Activated CD8-positive, alpha-beta memory T cell treated with anti-CD3 and anti-CD28 coated beads, Interleukin-2, amount 50 U/mL, for 1 hour (primary cell): Measurements from ENCODE around the gene LACTBL1.
A peak's percentile ranks its signal among the peaks of the same experiment; 100 is the strongest.
"Not testable (repeated sequence)": the region's sequence is repeated elsewhere in the genome, so short reads cannot be mapped to it uniquely, and the experiment has no call there.

Experiments
- DNase-seq: peaks from one replicate; pipeline ENCODE4 v3.0.0-alpha.2; 2020; ENCODE audit errors: extremely low read depth

Gene LACTBL1

GRCh38 chr1:22972760-22973159 lies at the start of gene LACTBL1:
Gene LACTBL1, minus strand, starts transcription at chr1:22972866. Its CDS starts 550 bp downstream, at chr1:22972316.
- no peak for DNase-seq

GRCh38 chr1:23021834-23022233 lies 49.2 kb upstream of the LACTBL1 start:
- DNase-seq = no peak

GRCh38 chr1:23020706-23021405 lies 48.2 kb upstream of the LACTBL1 start:
- no peak for DNase-seq

DNA sequence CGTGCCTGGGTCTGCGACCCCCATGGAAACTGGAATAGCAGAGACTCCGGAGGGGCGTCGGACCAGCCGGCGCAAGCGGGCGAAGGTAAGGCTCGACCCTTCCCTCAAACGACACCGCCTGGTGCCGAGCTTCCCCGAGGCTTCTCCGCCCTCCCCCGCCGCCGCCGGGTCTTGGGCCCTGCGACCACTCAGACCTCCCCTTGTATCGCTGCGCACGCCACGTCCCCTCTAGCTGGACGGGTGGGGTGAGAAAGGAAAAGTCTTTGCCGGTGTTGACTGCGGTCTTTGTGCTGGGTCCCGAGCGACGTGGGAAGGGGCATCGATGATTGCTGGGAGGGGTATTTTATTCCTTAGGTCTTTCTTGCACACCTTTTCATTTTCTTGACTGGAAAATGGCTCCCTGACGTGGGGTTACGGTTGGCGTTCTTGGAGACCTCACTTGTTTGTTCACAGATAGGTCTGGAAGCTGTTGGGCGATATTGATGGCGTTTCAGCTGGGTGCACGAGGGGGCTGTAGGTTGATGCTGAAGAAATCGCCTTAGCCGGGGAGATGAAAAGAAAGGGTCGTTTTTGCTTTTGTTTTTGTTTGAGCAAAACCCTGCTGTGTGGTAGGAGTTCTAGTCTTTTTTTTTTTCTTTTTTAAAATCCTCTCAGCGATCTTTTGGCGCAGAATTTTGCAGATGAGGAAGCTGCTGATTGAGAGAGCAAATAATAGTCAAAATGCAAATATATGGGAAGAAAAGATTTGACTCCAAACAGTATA lies 47.4 kb upstream of the LACTBL1 start:
- no peak for DNase-seq

DNA sequence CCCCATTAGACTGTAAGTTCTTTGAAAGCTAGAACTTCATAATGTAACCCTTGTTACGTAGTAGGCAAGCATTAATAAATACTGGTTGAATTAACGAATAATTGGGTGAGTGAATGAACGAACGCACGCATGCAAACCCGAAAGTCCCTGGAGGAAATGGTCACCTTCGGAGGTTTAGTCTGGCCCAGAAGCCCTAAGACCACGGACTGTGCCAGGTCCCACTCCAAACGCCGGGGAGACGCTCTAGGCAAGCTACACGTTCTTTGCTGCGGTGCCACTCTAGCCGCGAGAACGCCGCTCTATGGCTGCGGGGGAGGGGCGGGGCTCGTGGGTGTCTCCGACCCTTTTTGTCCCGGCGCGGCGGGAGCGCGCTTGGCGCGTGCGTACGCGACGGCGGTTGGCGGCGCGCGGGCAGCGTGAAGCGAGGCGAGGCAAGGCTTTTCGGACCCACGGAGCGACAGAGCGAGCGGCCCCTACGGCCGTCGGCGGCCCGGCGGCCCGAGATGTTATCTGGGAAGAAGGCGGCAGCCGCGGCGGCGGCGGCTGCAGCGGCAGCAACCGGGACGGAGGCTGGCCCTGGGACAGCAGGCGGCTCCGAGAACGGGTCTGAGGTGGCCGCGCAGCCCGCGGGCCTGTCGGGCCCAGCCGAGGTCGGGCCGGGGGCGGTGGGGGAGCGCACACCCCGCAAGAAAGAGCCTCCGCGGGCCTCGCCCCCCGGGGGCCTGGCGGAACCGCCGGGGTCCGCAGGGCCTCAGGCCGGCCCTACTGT lies 46.6 kb upstream of the LACTBL1 start, which contains the start of gene KDM1A:
KDM1A (plus strand) TSS at position 375 of the 769 bp plus-strand sequence; CDS start at position 504, 129 bp downstream.
- peak; percentile 83 for DNase-seq

DNA sequence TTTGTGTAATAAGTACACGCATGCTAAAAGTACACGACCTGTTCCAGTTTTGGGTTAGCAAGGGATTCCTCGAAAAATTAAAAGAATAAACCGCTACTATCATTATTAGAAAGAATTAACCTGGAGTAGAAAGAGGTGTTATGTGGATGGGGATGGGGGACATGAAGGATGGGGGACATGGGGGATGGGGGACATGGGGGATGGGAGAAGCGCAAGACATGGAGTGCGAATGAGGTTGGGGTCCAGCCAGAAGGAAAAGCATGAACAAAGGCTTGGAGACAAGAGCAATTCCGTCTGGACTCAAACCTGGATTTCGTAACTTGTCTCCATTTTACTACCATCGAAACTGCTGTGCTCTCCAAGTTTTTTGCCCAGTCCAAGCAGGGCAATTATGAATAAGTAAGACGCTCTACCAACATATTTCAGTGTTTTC lies 46.0 kb upstream of the LACTBL1 start:
- DNase-seq = no peak

DNA sequence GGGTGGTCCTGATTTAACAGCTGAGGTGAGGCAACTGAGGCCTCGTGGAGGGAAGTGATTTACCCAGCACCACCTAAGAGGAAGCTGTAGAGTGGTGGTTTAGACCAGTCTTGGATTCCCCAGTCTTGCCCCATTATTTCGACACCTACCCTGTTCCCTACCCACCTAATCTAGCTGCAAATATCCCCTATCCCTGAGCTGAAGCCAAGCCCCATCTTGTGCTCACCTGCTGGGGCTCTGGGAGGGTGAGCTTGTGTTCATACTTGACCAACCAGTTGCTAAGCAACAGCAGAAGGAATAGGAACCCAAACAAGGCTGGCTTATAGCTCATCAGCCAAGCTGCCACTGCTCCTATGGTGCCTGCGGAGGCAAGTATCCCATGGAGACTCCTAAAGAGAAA lies 41.0 kb upstream of the LACTBL1 start:
- DNase-seq = no peak

GRCh38 chr1:23010025-23010424 lies 37.4 kb upstream of the LACTBL1 start:
- DNase-seq = not testable (repeated sequence)

DNA sequence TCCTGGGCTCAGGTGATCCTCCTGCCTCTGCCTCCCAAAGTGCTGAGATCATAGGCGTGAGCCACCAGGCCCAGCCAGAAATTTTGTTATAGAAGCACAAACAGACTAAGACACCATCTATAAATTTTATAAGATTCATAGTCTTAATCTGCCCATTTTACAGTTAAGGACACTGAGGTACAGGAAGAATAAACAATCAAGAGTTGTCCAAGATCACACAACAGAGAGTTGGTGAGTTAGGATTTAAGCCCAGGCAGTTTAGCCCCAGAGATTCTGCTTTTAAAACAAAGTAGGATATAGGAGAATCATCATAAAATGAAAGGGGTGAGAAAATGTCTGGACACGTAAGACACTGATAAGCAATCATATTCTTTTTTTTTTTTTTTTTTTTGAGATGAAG lies 36.2 kb upstream of the LACTBL1 start:
- DNase-seq = no peak

DNA sequence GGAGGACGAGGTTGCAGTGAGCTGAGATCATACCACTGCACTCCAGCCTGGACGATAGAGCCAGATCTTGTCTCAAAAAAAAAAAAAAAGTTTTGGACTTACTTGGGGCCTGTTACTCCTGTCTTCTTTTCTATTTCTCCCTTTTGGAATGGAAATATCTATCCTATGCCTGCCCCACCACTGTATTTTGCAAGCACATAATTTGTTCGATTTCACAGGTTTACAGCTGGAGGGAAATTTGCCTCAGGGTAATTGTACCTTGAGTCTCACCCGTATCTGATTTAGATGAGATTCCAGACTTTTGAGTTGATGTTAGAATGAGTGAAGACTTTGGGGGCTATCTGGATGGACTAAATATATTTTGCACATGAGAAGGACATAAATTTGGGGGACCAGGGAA lies 34.4 kb upstream of the LACTBL1 start:
- no peak for DNase-seq

GRCh38 chr1:23004769-23005168 lies 32.1 kb upstream of the LACTBL1 start:
- DNase-seq = not testable (repeated sequence)

DNA sequence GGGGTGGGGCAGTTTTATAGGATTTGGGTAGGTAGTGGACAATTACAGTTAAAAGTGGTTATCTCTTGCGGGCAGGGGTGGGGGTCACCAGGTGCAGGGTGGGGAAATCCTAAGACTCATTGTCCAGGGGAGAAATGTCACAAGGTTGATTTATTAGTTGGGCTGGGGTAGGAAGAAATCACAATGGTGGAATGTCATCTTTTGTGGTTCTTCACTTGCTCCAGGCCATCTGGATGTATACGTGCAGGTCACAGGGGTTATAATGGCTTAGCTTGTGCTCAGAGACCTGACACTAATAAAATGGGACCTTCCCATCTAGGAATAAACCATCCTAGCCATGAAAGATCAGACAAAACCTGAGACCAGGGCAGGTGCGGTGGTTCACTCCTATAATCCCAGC lies 31.4 kb upstream of the LACTBL1 start:
- DNase-seq = no peak

DNA sequence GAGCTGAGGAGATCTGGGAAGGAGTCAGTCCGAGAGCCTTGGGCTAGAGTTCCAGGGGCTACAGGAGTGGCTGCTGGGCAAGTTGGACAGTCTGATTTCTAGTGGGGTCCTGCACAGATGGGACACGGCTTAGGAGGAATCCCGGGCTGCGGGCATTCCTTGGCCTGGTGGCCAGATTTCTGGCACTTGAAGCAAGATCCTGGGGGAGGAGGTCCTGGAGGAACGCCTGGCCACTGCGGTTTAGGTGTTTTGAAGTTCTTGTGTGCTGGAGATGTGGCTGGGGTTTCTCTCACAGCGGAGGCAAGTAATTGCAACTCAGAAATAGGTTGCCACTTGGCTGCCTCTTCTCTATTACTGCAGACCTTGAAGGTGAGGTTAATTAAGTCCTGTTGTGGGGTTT lies 29.6 kb upstream of the LACTBL1 start:
- DNase-seq = not testable (repeated sequence)

DNA sequence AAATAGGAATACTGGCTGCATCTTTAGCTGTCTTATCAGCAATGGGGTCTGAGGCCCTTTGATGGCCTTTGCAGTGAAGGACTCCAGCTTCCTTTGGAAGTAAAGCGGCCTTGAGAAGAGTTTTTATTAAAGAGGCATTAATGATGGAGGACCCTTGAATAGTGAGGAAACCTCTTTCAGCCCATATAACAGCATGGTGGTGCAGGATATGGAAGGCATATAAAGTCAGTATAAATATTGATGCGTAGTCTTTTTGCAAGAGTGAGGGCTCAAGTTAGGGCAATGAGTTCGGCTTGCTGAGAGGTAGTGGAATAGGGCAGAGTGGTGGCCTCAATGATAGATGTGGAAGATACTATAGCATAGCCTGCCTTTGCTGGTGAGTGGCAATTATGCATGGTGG lies 27.5 kb upstream of the LACTBL1 start:
- DNase-seq = not testable (repeated sequence)

DNA sequence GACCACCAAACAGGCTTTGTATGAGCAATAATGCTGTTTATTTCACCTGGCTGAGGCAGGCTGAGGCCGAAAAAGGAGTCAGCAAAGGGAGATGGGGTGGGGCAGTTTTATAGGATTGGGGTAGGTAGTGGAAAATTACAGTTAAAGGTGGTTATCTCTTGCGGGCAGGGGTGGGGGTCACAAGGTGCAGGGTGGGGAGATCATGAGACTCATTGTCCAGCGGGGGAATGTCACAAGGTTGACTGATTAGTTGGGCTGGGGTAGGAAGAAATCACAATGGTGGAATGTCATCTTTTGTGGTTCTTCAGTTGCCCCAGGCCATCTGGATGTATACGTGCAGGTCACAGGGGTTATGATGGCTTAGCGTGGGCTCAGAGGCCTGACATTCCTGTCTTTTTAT lies 24.9 kb upstream of the LACTBL1 start:
- not testable (repeated sequence) for DNase-seq

GRCh38 chr1:22995774-22996173 lies 23.1 kb upstream of the LACTBL1 start:
- DNase-seq = no peak

DNA sequence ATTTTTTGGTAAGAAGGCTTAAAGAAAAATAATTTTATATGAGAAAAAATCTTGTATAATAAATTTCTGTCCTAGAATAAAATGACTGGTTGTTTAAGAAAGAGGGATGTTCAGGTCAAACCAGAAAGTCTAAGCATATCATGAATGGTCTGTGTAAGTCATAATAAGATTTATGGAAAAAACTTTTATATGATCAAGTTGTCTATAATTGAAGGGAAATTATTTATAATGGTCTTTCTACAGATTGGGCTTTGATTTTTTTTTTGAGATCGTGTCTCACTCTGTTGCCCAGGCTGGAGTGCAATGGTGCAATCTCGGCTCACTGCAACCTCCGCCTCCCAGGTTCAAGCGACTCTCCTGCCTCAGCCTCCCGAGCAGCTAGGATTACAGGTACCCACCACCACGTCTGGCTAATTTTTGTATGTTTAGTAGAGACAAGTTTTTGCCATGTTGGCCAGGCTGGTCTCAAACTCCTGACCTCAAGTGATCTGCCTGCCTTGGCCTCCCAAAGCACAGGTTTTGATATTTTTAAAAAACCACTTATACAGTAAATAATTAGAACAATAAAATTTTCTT lies 20.6 kb upstream of the LACTBL1 start:
- DNase-seq = not testable (repeated sequence)

DNA sequence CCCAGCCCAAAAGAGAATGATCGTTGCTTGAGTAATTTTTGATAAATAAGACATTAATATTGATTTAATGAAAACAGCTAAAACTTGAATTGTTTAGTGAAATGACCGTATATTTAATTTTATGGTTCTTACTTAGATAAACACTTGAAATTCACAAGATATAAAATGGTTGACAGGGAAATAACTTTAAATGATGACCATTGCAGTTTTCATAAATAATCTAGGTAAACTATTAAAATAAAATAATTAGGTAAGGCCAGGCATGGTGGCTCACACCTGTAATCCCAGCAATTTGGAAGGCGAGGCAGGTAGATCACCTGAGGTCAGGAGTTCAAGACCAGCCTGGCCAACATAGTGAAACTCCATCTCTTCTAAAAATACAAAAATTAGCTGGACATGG lies 19.7 kb upstream of the LACTBL1 start:
- not testable (repeated sequence) for DNase-seq

GRCh38 chr1:22983944-22984343 lies 11.3 kb upstream of the LACTBL1 start:
- DNase-seq = no peak

GRCh38 chr1:22980471-22980790 lies 7.8 kb upstream of the LACTBL1 start:
- DNase-seq = not testable (repeated sequence)

DNA sequence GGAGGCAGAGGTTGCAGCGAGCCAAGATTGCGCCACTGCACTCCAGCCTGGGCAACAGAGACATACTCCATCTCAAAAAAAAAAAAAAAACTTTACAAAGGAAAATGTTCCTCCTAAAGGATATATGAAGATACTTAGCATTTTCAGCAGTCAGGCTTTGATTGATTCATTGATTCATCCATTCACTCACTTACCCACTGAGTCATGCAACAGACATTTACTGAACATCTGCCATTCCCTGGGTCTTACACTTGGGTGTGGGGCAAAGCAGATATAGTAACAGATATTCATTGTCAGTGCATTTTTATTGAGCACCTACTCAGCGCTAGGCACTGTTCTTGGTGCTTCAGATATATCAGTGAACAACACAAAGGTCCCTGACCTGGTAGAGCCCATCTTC lies 5.6 kb upstream of the LACTBL1 start:
- DNase-seq = no peak
